NCI-H2171 (cell line): Measurements from ENCODE around the gene OGFOD1.

Source experiments
- DNase-seq: peaks from one replicate; lab custom pipeline; 2025; lab: John Stamatoyannopoulos, UW

The OGFOD1 gene

DNA sequence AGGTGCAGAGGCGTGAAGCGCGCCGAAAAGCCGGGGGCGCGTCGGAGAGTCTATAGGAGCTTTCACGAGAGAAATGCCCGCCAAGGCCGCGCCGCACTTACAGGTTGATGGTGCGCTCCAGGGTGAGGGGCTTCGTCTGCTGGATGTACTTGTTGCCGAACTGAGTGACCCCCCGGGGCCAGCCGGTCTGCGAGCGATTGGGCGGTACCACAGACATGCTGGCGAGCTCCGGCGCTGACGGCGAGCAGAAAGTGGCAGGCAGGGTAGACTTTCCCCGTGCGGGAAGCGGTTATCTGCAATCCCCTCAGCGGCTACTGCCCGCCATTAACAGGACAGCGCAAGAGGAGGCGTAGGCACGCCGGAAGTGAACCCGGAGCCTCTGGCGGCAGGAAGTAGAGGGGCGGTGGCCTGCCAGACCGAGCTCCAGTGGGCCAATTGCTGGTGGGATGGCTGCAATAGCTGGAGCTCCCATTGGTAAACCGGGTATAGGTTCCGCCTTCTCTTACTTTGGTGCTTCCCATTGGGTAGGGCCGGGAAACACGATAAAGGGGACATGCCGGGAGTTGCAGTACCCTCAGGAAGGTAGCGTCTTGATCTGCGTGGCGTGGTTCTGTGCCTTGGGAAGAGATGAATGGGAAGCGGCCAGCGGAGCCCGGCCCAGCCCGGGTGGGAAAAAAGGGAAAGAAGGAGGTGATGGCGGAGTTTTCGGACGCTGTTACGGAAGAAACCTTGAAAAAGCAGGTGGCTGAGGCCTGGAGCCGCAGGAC is at the start of gene OGFOD1, which contains the start of gene NUDT21:
Gene OGFOD1 (plus strand): TSS at position 569 of the 767 bp plus-strand sequence. CDS start 59 bp downstream, at position 628.
Gene NUDT21 (minus strand): TSS at position 347 of the 767 bp plus-strand sequence. CDS start 130 bp downstream, at position 217.
- peak; percentile 91 for DNase-seq

GRCh38 chr16:56405977-56406672 is 45.2 kb upstream of the OGFOD1 start:
- no peak for DNase-seq

DNA sequence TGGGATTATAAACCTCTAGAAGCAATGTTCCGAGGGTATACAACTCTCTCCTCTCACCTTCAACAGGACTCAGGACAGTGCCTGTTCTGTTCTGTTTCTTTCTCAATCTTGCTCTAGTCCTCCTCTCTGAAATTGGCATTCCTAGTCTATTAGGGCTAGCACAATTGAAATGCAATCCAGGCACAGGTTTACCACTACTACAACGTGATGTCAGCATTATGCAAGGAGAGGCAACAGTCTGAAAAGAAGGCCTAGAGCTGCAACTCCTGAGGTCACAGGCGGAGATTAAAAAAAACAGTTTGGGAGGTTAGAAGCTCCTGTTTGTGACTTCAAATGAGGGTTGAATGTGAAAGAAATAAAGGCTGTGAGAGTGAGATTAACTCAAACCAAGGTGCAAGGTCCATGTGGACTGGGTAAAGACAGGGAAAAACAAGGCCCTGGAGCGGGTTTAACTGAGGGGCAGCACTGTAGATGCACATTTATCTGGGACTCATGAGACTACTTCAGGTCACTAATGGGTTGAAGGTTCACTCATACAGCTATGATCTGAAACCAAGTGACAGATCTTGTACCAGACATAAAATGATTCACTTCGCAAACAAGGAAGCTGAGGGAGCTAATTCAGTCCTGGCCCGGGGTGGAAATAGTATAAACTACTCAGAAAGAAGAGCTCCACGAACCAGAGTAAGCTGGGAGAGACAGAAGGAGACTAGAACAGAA is 42.8 kb upstream of the OGFOD1 start:
- no peak for DNase-seq

GRCh38 chr16:56409195-56409594 is 42.2 kb upstream of the OGFOD1 start:
- no peak for DNase-seq

DNA sequence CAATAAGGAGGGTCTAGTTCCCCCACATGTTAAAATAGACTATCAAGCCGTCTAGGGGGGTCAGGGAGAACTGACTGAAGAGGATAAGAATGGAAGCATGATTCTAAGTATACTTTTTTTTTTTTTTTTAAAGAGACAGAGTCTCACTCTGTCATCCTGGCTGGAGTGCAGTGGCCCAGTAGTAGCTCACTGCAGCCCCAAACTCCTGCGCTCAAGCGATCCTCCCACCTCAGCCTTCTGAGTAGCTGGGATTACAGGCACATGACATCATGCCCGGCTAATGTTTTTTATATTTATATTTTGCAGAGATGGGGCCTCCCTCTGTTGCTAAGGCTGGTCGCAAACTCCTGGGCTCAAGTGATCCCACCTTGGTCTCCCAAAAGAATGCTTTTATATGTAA is 40.2 kb upstream of the OGFOD1 start:
- DNase-seq, result no peak

- DNase-seq, result no peak
Observed at GRCh38 chr16:56411624-56412023, 39.7 kb upstream of the OGFOD1 start.

- no peak for DNase-seq
Observed at GRCh38 chr16:56413381-56413780, 38.0 kb upstream of the OGFOD1 start.

DNA sequence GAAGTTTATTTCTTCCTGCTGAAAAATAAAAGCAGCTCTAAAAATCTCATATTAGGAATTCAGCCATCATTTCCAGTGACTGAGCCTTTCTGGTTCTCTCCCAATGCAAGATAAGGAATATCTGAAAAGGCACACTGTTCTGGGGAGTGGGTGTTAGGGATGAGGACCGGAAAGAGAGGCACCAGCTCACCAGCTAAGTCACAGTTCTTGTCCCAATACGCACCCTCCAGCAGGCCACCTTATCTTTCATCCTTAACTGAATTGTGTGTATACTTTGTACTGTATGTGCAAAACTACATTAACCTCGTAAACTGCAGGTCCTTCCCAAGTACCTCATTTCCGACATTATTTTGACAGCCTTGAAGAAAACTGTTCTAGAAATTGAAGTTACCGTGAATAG is 37.0 kb upstream of the OGFOD1 start:
- no peak for DNase-seq

- no peak for DNase-seq
Observed at GRCh38 chr16:56415875-56416274, 35.5 kb upstream of the OGFOD1 start.

DNA sequence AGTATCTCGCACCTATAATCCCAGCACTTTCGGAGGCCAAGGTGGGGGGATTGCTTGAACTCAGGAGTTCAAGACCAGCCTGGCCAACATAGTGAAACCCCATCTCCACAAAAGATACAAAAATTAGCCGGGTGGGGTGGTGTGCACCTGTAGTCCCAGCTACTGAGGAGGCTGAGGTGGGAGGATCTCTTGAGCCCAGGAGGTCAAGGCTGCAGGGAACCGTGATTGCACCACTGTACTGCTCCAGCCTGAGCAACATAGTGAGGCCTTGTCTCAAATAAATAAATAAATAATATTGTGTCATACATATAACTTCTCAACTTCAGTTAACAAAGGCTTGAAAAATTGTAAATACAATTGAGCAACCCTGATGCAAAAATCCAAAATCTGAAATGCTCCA is 34.2 kb upstream of the OGFOD1 start:
- DNase-seq, result no peak

GRCh38 chr16:56419740-56420548 is 31.4 kb upstream of the OGFOD1 start:
- no peak for DNase-seq

DNA sequence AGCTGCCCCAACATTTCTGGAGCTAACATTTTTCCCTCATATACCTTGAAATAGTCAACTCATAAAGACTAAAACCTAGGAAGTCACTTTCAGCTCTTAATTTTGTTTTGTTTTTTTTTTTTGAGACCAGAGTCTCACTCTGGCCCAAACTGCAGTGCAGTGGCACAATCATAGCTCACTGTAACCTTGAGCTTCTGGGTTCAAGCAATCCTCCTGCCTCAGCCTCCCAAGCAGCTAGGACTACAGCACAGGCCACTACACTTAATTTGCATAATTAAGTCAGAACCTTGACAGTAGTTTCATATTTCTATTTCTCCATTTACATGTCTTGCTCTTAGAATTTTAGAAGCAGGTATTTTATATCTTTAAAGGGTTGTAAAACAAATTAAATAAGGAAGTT is 30.7 kb upstream of the OGFOD1 start:
- DNase-seq, result no peak

- no peak for DNase-seq
Observed at GRCh38 chr16:56421313-56421712, 30.0 kb upstream of the OGFOD1 start.

DNA sequence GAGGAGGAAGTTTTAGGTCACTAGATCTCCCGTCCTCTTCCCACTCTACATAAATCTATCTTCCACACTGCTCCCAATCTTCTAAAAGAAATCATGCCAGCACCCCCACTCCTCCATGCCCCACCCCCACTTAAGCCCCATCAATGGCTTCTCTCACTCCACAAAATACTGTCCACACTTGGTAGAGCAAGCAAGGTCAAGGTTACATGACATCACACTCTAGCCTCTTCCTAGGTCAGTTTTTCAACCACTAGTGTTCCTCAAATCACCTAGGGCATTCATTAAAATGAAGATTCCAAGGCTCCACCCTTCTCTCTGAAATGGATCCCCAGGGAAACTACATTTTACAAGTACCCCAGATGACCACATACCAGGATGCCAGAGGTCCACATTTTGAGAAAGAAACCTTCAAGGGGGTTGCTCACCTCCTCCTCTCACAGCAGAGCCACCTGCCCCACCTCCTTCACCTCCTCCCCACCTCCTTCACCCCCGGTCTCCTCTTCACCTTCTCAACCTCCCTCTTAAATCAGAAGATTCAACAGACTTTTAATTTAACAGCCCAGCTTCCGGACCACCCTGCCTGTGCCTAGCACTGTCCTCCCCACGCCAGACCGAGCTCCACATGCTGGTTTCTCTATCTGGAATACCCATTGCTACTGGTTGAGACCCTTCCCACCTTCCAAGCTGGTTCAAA is 29.2 kb upstream of the OGFOD1 start:
- DNase-seq, result no peak

DNA sequence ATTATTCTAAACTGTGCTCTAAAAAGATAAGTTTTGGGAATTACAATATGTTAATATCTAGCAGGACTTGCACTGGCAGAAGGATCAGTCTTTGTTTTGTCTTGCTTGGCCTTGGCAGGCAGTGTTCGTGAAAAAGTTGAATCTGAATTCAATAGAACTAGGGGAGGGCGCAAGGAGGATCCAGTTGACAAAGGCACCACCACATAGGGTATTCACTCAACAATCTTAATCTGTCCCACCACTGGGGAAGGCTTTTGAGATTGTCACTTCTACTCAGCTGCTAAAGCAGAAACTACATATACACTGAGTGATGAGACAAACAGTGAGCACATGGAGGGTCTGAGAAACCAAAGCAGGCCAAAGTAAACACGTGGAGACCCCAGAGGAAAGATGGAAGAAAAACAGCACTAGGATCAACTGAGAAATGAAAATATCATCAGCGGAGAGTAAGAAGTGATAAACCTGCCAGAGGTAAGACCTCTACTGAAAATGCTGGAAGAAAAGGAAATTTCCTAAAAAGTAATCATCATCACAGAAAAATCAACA is 28.4 kb upstream of the OGFOD1 start:
- DNase-seq, result no peak

GRCh38 chr16:56423584-56424403 is 27.6 kb upstream of the OGFOD1 start:
- no peak for DNase-seq

DNA sequence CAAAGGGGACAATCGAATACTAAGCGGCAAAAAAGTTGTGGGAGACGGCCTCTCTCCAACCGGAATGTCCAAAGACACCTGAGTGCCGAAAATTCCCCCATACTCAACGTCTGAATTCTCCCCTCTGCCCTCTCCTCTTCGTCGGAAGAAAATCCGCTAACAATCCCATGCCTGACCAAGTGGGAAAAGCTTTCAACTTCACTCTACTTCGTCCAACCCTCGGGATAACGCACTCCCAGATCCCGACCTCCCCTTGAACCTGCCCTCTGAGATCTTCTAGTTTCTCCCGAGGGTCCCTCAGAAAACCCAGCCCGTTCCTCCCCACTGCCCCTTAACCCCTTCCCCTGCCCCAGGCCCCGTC is 27.0 kb upstream of the OGFOD1 start:
- no peak for DNase-seq

- peak; percentile 30 for DNase-seq
Observed at GRCh38 chr16:56424791-56425438, 26.4 kb upstream of the OGFOD1 start.

GRCh38 chr16:56425439-56425832 is 25.9 kb upstream of the OGFOD1 start, which contains the start of gene AMFR:
Gene AMFR (minus strand): TSS chr16:56425545. CDS start chr16:56425327, 218 bp downstream.
- peak; percentile 60 for DNase-seq

GRCh38 chr16:56426585-56426984 is 24.8 kb upstream of the OGFOD1 start:
- no peak for DNase-seq
